GM23338 (cell line): ENCODE measurements around the gene RAB33B. TPM values are rescaled to one million over a fixed set of nuclear protein-coding genes. Genes with fewer than 3 reads are reported as not detected.

Experiments
- ATAC-seq: fragments of 200-7000 bp; cut with Tn5 transposase; 3 replicates; pipeline ENCODE4 v1.9.1; 2020
- DNase-seq: peaks from one replicate; pipeline ENCODE4 v3.0.0-alpha.2; 2015; ENCODE audit warnings: low spot score
- H2AFZ ChIP-seq: fragments of 200-600 bp; sonication (generic); 2 replicates; pipeline ENCODE4 v1.8.0; 2016; ENCODE audit warnings: antibody characterized with exemption, mild to moderate bottlenecking, moderate library complexity
- H3F3A ChIP-seq: fragments of 200-600 bp; sonication (generic); replicated peaks from 2 replicates; pipeline ENCODE4 v1.8.0; 2017; ENCODE audit warnings: antibody characterized with exemption, mixed run types, low read depth
- H3K27ac ChIP-seq: fragments of 200-600 bp; sonication (generic); 2 replicates; pipeline ENCODE4 v1.6.1; 2016; ENCODE audit warnings: low read depth
- H3K27me3 ChIP-seq: fragments of 200-600 bp; sonication (generic); 2 replicates; pipeline ENCODE4 v1.8.0; 2016; ENCODE audit warnings: mild to moderate bottlenecking, mixed run types, moderate library complexity; ENCODE audit not compliant: insufficient read depth
- H3K36me3 ChIP-seq: fragments of 200-600 bp; sonication (generic); 2 replicates; pipeline ENCODE4 v1.8.0; 2016; ENCODE audit warnings: mild to moderate bottlenecking; ENCODE audit not compliant: insufficient read depth
- H3K4me1 ChIP-seq: fragments of 200-600 bp; sonication (generic); 2 replicates; pipeline ENCODE4 v1.8.0; 2016; ENCODE audit warnings: mild to moderate bottlenecking, moderate library complexity; ENCODE audit not compliant: insufficient read depth
- H3K4me2 ChIP-seq: fragments of 200-600 bp; sonication (generic); 2 replicates; pipeline ENCODE4 v1.7.1; 2017; ENCODE audit warnings: mixed run types
- H3K4me3 ChIP-seq: fragments of 200-600 bp; sonication (generic); 2 replicates; pipeline ENCODE4 v1.6.1; 2016; ENCODE audit warnings: mixed run types
- H3K79me2 ChIP-seq: fragments of 200-600 bp; sonication (generic); replicated peaks from 2 replicates; pipeline ENCODE4 v1.8.0; 2017; ENCODE audit warnings: mild to moderate bottlenecking; ENCODE audit not compliant: insufficient read depth
- H3K9me2 ChIP-seq: fragments of 200-600 bp; sonication (generic); 2 replicates; pipeline ENCODE4 v1.8.0; 2017; ENCODE audit not compliant: insufficient read depth
- H4K20me1 ChIP-seq: fragments of 200-600 bp; sonication (generic); replicated peaks from 2 replicates; pipeline ENCODE4 v1.8.0; 2017; ENCODE audit warnings: mild to moderate bottlenecking; ENCODE audit not compliant: insufficient read depth
- H3K27ac Mint-ChIP-seq: 2 replicates; pipeline ENCODE4 v1.8.0; 2020; ENCODE audit warnings: inconsistent platforms, mild to moderate bottlenecking, moderate library complexity, mixed read lengths
- H3K27me3 Mint-ChIP-seq: 3 replicates; pipeline ENCODE4 v1.8.0; 2022; ENCODE audit warnings: low read depth, mild to moderate bottlenecking, moderate library complexity, mixed read lengths, inconsistent platforms; ENCODE audit not compliant: insufficient read depth, poor library complexity
- H3K36me3 Mint-ChIP-seq: 3 replicates; pipeline ENCODE4 v1.8.0; 2021; ENCODE audit warnings: low read depth, mild to moderate bottlenecking, inconsistent platforms, moderate library complexity, mixed read lengths
- H3K4me1 Mint-ChIP-seq: 3 replicates; pipeline ENCODE4 v1.8.0; 2020; ENCODE audit warnings: mild to moderate bottlenecking, inconsistent platforms, mixed read lengths
- H3K4me3 Mint-ChIP-seq: 3 replicates; pipeline ENCODE4 v1.8.0; 2021; ENCODE audit warnings: moderate library complexity, mild to moderate bottlenecking, inconsistent platforms, mixed read lengths
- H3K9me3 Mint-ChIP-seq: 3 replicates; pipeline ENCODE4 v1.8.0; 2020; ENCODE audit warnings: moderate library complexity, mild to moderate bottlenecking, inconsistent platforms, mixed read lengths
- CREB1 ChIP-seq: fragments of 250-450 bp; sonication (Bioruptor Pico); IDR thresholded peaks from 2 replicates; pipeline ENCODE4 v1.5.0; 2020; ENCODE audit warnings: low read depth, mild to moderate bottlenecking, moderate library complexity
- CTCF ChIP-seq, 2 experiments: fragments of 200-600 bp in 1 of 2; sonication (generic) in 1 of 2; conservative IDR thresholded peaks; 2 replicates each; pipeline versions ENCODE4 v1.5.1 to v1.6.1; 2016 to 2017; ENCODE audit warnings: antibody characterized with exemption in 2 of 2, low read depth in 2 of 2, mild to moderate bottlenecking in 2 of 2, moderate library complexity in 1 of 2
- ETS1 ChIP-seq: IDR thresholded peaks from 2 replicates; pipeline ENCODE4 v1.6.1; 2016; ENCODE audit warnings: antibody characterized with exemption
- EZH2 ChIP-seq: fragments of 200-600 bp; sonication (generic); IDR thresholded peaks from one replicate; pipeline ENCODE4 v1.8.0; 2017; ENCODE audit warnings: antibody characterized with exemption, mild to moderate bottlenecking, low read depth; ENCODE audit not compliant: unreplicated experiment
- EZH2phosphoT487 ChIP-seq: fragments of 200-600 bp; sonication (generic); IDR thresholded peaks from one replicate; pipeline ENCODE4 v1.8.1; 2018; ENCODE audit warnings: antibody characterized with exemption; ENCODE audit not compliant: unreplicated experiment
- JUNB ChIP-seq: IDR thresholded peaks from one replicate; pipeline ENCODE4 v1.6.1; 2016; ENCODE audit warnings: antibody characterized with exemption; ENCODE audit not compliant: unreplicated experiment
- NANOG ChIP-seq: IDR thresholded peaks from 2 replicates; pipeline ENCODE4 v1.6.1; 2016; ENCODE audit warnings: antibody characterized with exemption, borderline replicate concordance
- POLR2AphosphoS5 ChIP-seq: IDR thresholded peaks from 2 replicates; pipeline ENCODE4 v1.6.1; 2016; ENCODE audit warnings: antibody characterized with exemption, low read depth
- REST ChIP-seq: IDR thresholded peaks from one replicate; pipeline ENCODE4 v1.6.1; 2018; ENCODE audit warnings: antibody characterized with exemption; ENCODE audit not compliant: unreplicated experiment
- STAT1 ChIP-seq: IDR thresholded peaks from one replicate; pipeline ENCODE4 v1.6.1; 2016; ENCODE audit warnings: antibody characterized with exemption; ENCODE audit not compliant: unreplicated experiment
- ZNF114 ChIP-seq: fragments of 250-450 bp; sonication (Bioruptor Pico); IDR thresholded peaks from 2 replicates; pipeline ENCODE4 v1.5.0; 2020; ENCODE audit warnings: mild to moderate bottlenecking, moderate library complexity
- ZNF331 ChIP-seq: fragments of 250-450 bp; sonication (Bioruptor Pico); IDR thresholded peaks from 2 replicates; pipeline ENCODE4 v1.5.0; 2020; ENCODE audit warnings: low read depth, mild to moderate bottlenecking, moderate library complexity
- ZNF462 ChIP-seq: fragments of 250-450 bp; sonication (Bioruptor Pico); IDR thresholded peaks from 2 replicates; pipeline ENCODE4 v1.5.0; 2020; ENCODE audit warnings: mild to moderate bottlenecking, moderate library complexity
- polyA plus RNA-seq: library from polyadenylated mRNA; unstranded; fragments of >200 nt; fragmentation: Nextera tagmentation; extraction: Ambion mirVana; gene quantifications from 2 replicates; pipeline ENCODE4 v1.2.1, GENCODE V29; 2016
- total RNA-seq: library from RNA; depleted of rRNA; stranded (reverse); fragments of >200 nt; shearing (Covaris generic); gene quantifications from 2 replicates; pipeline ENCODE4 v1.2.3, GENCODE V29; 2014

The RAB33B gene
- total and polyA plus RNA-seq, 2 experiments from 2014 or later, result 9.9 to 17.5 TPM

GRCh38 chr4:139419388-139419914 lies 34.5 kb upstream of the RAB33B start:
- DNase-seq (no peak), ATAC-seq (no peak)
- H3K36me3 Mint-ChIP-seq, result peaks cover 22% of the 10 kb centered on the region
- Histone ChIP-seq H4K20me1 (no peaks in the 10 kb centered on the region), H3K79me2 (no peaks in the 10 kb centered on the region), H3K4me3 (no peak overlapping the region), H3K4me2 (no peak overlapping the region), H3F3A (no peaks in the 10 kb centered on the region), H3K27me3 (no peaks in the 10 kb centered on the region), H2AFZ (no peak overlapping the region), H3K36me3 (no peaks in the 10 kb centered on the region; the same call in 1 of the 2 replicates), H3K9me2 (no peaks in the 10 kb centered on the region), H3K4me1 (no peaks in the 10 kb centered on the region), H3K27ac (no peak overlapping the region)
- TF ChIP-seq STAT1 (no peak), CTCF (conservative IDR thresholded peaks at IDR 0.05; ENCODE audit: low read depth in 2 of 2) (no peak), NANOG (no peak), EZH2 (no peak), JUNB (no peak), ZNF462 (CRISPR knock-in tag) (no peak), EZH2phosphoT487 (no peak), REST (no peak), ETS1 (no peak), ZNF331 (CRISPR knock-in tag) (no peak), ZNF114 (CRISPR knock-in tag) (no peak), POLR2AphosphoS5 (no peak), CREB1 (CRISPR knock-in tag) (no peak)
- H3K4me3 Mint-ChIP-seq, result no peak overlapping the region
- H3K9me3 Mint-ChIP-seq, result peaks cover 27% of the 10 kb centered on the region
- no peaks in the 10 kb centered on the region for H3K27me3 Mint-ChIP-seq
- no peaks in the 10 kb centered on the region for H3K4me1 Mint-ChIP-seq
- no peak overlapping the region for H3K27ac Mint-ChIP-seq
